K562 (cell line): ENCODE data around the gene PLXDC2.

Experiments
- ATF3 ChIP-seq, 2 experiments: fragments of 450-650 bp in 1 of 2; sonication (generic) in 1 of 2; formaldehyde crosslinking in 1 of 2; IDR thresholded peaks in 1 of 2; conservative IDR thresholded peaks in 1 of 2; 2 replicates each; pipeline versions ENCODE4 v1.6.1 to v1.8.1; 2016 to 2023; ENCODE audit warnings: mild to moderate bottlenecking in 2 of 2, moderate library complexity in 2 of 2, inconsistent platforms in 1 of 2, missing genetic modification reagents in 1 of 2
- POLR2G ChIP-seq: fragments of 200-400 bp; formaldehyde crosslinking; IDR thresholded peaks from 2 replicates; pipeline ENCODE4 v1.6.1; 2017; ENCODE audit warnings: low read depth, mild to moderate bottlenecking, antibody characterized with exemption, low read length, moderate library complexity
- TCF7 ChIP-seq: sonication (generic); IDR thresholded peaks from 2 replicates; pipeline ENCODE4 v1.6.1; 2016; ENCODE audit warnings: antibody characterized with exemption, borderline replicate concordance
- ZNF133 ChIP-seq: fragments of 250-450 bp; sonication (Bioruptor Pico); IDR thresholded peaks from 2 replicates; pipeline ENCODE4 v1.4.0; 2020; ENCODE audit warnings: mild to moderate bottlenecking
- ZNF707 ChIP-seq: fragments of 250-450 bp; sonication (Bioruptor Pico); conservative IDR thresholded peaks from 2 replicates; pipeline ENCODE4 v1.8.0; 2022; ENCODE audit warnings: inconsistent platforms, mild to moderate bottlenecking, moderate library complexity
- TF ChIP-seq, protein P1 (sequence below): fragments of 250-450 bp; sonication (Bioruptor Pico); IDR thresholded peaks from 2 replicates; pipeline ENCODE4 v1.4.0; 2020; ENCODE audit warnings: mild to moderate bottlenecking, moderate library complexity

- TF ChIP-seq, protein P1, sequence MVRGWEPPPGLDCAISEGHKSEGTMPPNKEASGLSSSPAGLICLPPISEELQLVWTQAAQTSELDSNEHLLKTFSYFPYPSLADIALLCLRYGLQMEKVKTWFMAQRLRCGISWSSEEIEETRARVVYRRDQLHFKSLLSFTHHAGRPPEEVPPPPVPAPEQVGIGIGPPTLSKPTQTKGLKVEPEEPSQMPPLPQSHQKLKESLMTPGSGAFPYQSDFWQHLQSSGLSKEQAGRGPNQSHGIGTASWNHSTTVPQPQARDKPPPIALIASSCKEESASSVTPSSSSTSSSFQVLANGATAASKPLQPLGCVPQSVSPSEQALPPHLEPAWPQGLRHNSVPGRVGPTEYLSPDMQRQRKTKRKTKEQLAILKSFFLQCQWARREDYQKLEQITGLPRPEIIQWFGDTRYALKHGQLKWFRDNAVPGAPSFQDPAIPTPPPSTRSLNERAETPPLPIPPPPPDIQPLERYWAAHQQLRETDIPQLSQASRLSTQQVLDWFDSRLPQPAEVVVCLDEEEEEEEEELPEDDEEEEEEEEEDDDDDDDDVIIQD: no peak
- TF ChIP-seq ATF3 (IDR thresholded peaks at IDR 0.05): no peak
- no peak for TF ChIP-seq ATF3 (CRISPR knock-in tag; conservative IDR thresholded peaks at IDR 0.05)
- no peak for TF ChIP-seq ZNF707
- no peak for TF ChIP-seq TCF7
- TF ChIP-seq ZNF133 (CRISPR knock-in tag): no peak
- TF ChIP-seq POLR2G: no peak
Observed at GRCh38 chr10:20158086-20158485, 341.9 kb downstream of the PLXDC2 start.
